HepG2 (cell line): ENCODE measurements around the gene C16orf54. TPM values are rescaled to one million over a fixed set of nuclear protein-coding genes. Genes with fewer than 3 reads are reported as not detected.

ENCODE experiments used
- BATF2 ChIP-seq: sonication (generic); formaldehyde crosslinking; IDR thresholded peaks from 2 replicates; pipeline ENCODE4 v1.8.0; 2022; ENCODE audit warnings: mild to moderate bottlenecking, missing genetic modification reagents, moderate library complexity
- CBX1 ChIP-seq: IDR thresholded peaks from one replicate; pipeline ENCODE4 v1.6.1; 2016; ENCODE audit warnings: antibody characterized with exemption, low read depth
- FOXK2 ChIP-seq: fragments of 450-650 bp; IDR thresholded peaks from 2 replicates; pipeline ENCODE4 v1.6.1; 2016
- GABPB1 ChIP-seq: IDR thresholded peaks from 2 replicates; pipeline ENCODE4 v1.6.1; 2016; ENCODE audit warnings: mild to moderate bottlenecking, missing genetic modification reagents, moderate library complexity, missing compliant biosample characterization
- NCOR1 ChIP-seq: fragments of 200-600 bp; sonication (generic); IDR thresholded peaks from 2 replicates; pipeline ENCODE4 v1.7.0; 2017; ENCODE audit warnings: antibody characterized with exemption, low read length, borderline replicate concordance
- NFYB ChIP-seq: sonication (generic); formaldehyde crosslinking; IDR thresholded peaks from 2 replicates; pipeline ENCODE4 v1.4.0; 2020; ENCODE audit warnings: missing genetic modification reagents
- PLSCR1 ChIP-seq: sonication (generic); formaldehyde crosslinking; IDR thresholded peaks from 2 replicates; pipeline ENCODE4 v1.5.0; 2020; ENCODE audit warnings: missing genetic modification reagents, mild to moderate bottlenecking, borderline replicate concordance
- RXRB ChIP-seq: IDR thresholded peaks from 2 replicates; pipeline ENCODE4 v1.6.1; 2016; ENCODE audit warnings: borderline replicate concordance, missing genetic modification reagents, missing compliant biosample characterization
- SP4 ChIP-seq: sonication (generic); formaldehyde crosslinking; IDR thresholded peaks from 2 replicates; pipeline ENCODE4 v1.8.1; 2023; ENCODE audit warnings: mild to moderate bottlenecking, missing genetic modification reagents
- SUZ12 ChIP-seq: fragments of 150-350 bp; IDR thresholded peaks from 2 replicates; pipeline ENCODE4 v1.6.1; 2014; ENCODE audit warnings: low read depth, low read length
- TEAD3 ChIP-seq: optimal IDR thresholded peaks from 2 replicates; pipeline ENCODE3; 2016; ENCODE audit warnings: borderline replicate concordance
- THAP8 ChIP-seq: sonication (generic); formaldehyde crosslinking; IDR thresholded peaks from 2 replicates; pipeline ENCODE4 v1.5.1; 2020; ENCODE audit warnings: missing genetic modification reagents, mild to moderate bottlenecking, borderline replicate concordance
- ZBTB1 ChIP-seq: sonication (generic); formaldehyde crosslinking; IDR thresholded peaks from 2 replicates; pipeline ENCODE4 v1.4.0; 2020; ENCODE audit warnings: missing genetic modification reagents, borderline replicate concordance
- ZBTB8A ChIP-seq: sonication (generic); formaldehyde crosslinking; IDR thresholded peaks from 2 replicates; pipeline ENCODE4 v1.4.0; 2020; ENCODE audit warnings: mild to moderate bottlenecking, low read depth, missing genetic modification reagents, borderline replicate concordance
- ZFP36 ChIP-seq: fragments of 150-350 bp; IDR thresholded peaks from 2 replicates; pipeline ENCODE4 v1.6.1; 2018; ENCODE audit warnings: borderline replicate concordance, low read length, low read depth; ENCODE audit not compliant: partially characterized antibody
- ZFP36L1 ChIP-seq: sonication (generic); formaldehyde crosslinking; IDR thresholded peaks from 2 replicates; pipeline ENCODE4 v1.8.0; 2022; ENCODE audit warnings: mild to moderate bottlenecking, missing genetic modification reagents, moderate library complexity
- ZFP62 ChIP-seq: sonication (generic); formaldehyde crosslinking; IDR thresholded peaks from 2 replicates; pipeline ENCODE4 v1.4.0; 2020; ENCODE audit warnings: missing genetic modification reagents
- ZFP82 ChIP-seq: sonication (generic); formaldehyde crosslinking; IDR thresholded peaks from 2 replicates; pipeline ENCODE4 v1.5.1; 2020; ENCODE audit warnings: mild to moderate bottlenecking, missing genetic modification reagents, borderline replicate concordance
- ZNF235 ChIP-seq: sonication (generic); formaldehyde crosslinking; IDR thresholded peaks from 2 replicates; pipeline ENCODE4 v1.8.1; 2023; ENCODE audit warnings: mild to moderate bottlenecking, missing genetic modification reagents, borderline replicate concordance
- ZNF281 ChIP-seq: sonication (generic); formaldehyde crosslinking; IDR thresholded peaks from 2 replicates; pipeline ENCODE4 v1.4.0; 2020; ENCODE audit warnings: missing genetic modification reagents, borderline replicate concordance
- ZNF468 ChIP-seq: sonication (generic); formaldehyde crosslinking; IDR thresholded peaks from 2 replicates; pipeline ENCODE4 v1.8.0; 2022; ENCODE audit warnings: mild to moderate bottlenecking, moderate library complexity, missing genetic modification reagents
- ZNF761 ChIP-seq: sonication (generic); formaldehyde crosslinking; conservative IDR thresholded peaks from 2 replicates; pipeline ENCODE4 v1.4.0; 2020; ENCODE audit warnings: mild to moderate bottlenecking, missing genetic modification reagents
- ZNF879 ChIP-seq: sonication (generic); formaldehyde crosslinking; IDR thresholded peaks from 2 replicates; pipeline ENCODE4 v1.8.1; 2023; ENCODE audit warnings: missing genetic modification reagents
- ZSCAN21 ChIP-seq: sonication (generic); formaldehyde crosslinking; IDR thresholded peaks from 2 replicates; pipeline ENCODE4 v1.8.0; 2022; ENCODE audit warnings: mild to moderate bottlenecking, missing genetic modification reagents, moderate library complexity, borderline replicate concordance
- ZSCAN31 ChIP-seq: sonication (generic); formaldehyde crosslinking; IDR thresholded peaks from 2 replicates; pipeline ENCODE4 v1.5.0; 2020; ENCODE audit warnings: low read depth, mild to moderate bottlenecking, missing genetic modification reagents
- polyA plus RNA-seq, 8 experiments: library from polyadenylated mRNA; depleted of rRNA in 3 of 8; stranded (reverse) in 7 of 8; unstranded in 1 of 8; fragments of >200 nt; fragmentation: Illumina TruSeq in 4 of 8; extraction: Trizol in 4 of 8; gene quantifications; 2 replicates each; pipeline versions ENCODE4 v1.2.1 to v1.2.3, GENCODE V29; 2011 to 2016; ENCODE audit warnings: low read depth in 4 of 8, missing spikeins in 1 of 8, mixed read lengths in 1 of 8; ENCODE audit not compliant: insufficient read depth in 1 of 8
- total RNA-seq, 5 experiments: library from RNA; depleted of rRNA; stranded (reverse); fragments of >200 nt; fragmentation: Illumina TruSeq; extraction: Trizol; gene quantifications; 2 replicates each; pipeline ENCODE4 v1.2.3, GENCODE V29; 2016; ENCODE audit warnings: low read depth in 1 of 5

Gene C16orf54
- total and polyA plus RNA-seq, 2 of the 13 experiments (the other 11 are each of a cell fraction or from before 2014, with no cell fraction given), result not detected

GRCh38 chr16:29784901-29785500 lies 39.2 kb upstream of the C16orf54 start (continued):
- TF ChIP-seq SUZ12 (no peak), NCOR1 (no peak), ZNF468 (CRISPR knock-in tag) (no peak), ZFP36 (no peak), ZNF879 (CRISPR knock-in tag) (no peak), ZNF281 (0 out of 2 replicates have a peak, but pooled peaks have one; percentile 47), ZBTB1 (no peak), ZSCAN31 (CRISPR knock-in tag) (peak; percentile 56; the same call in 1 of the 2 replicates), FOXK2 (no peak), GABPB1 (CRISPR knock-in tag) (peak; percentile 70), ZFP36L1 (CRISPR knock-in tag) (no peak), TEAD3 (CRISPR knock-in tag) (peak; percentile 65), NFYB (no peak), SP4 (0 out of 2 replicates have a peak, but pooled peaks have one; percentile 14), PLSCR1 (CRISPR knock-in tag) (no peak), ZFP82 (CRISPR knock-in tag) (no peak), CBX1 (peak; percentile 71), ZNF761 (CRISPR knock-in tag) (no peak), BATF2 (no peak), THAP8 (no peak), ZFP62 (no peak), ZNF235 (no peak), ZBTB8A (CRISPR knock-in tag) (no peak), ZSCAN21 (CRISPR knock-in tag) (peak; percentile 64; the same call in 1 of the 2 replicates), RXRB (CRISPR knock-in tag) (peak; percentile 65; the same call in 1 of the 2 replicates)
